Measurements from ENCODE around the gene NUP50.

The NUP50 gene

GRCh38 chr22:45163451-45164269 lies at the start of gene NUP50:
Gene NUP50 (plus strand): TSS chr22:45163925. CDS start chr22:45168178, 4,253 bp downstream.
- peak; percentile 96 for DNase-seq

DNA sequence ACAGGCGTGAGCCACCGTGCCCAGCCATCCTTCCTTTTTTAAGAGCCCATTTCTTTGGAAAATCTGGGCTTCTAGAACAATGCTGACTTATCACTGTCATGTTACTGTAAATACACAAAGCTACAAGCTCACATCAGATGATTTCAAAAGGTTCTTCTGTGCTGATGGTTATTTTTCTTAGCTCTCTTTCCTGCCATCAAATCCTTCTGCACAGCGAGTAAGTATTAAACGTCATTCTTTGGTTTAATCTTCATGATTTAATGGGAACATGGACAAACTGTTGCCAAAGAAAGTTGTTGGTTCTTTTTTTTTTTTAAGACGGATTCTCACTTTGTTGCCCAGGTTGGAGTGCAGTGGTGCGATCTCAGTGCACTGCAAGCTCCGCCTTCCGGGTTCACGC lies 43.3 kb upstream of the NUP50 start:
- no peak for DNase-seq

- DNase-seq: no peak
Observed at GRCh38 chr22:45120931-45121330, 42.8 kb upstream of the NUP50 start.

DNA sequence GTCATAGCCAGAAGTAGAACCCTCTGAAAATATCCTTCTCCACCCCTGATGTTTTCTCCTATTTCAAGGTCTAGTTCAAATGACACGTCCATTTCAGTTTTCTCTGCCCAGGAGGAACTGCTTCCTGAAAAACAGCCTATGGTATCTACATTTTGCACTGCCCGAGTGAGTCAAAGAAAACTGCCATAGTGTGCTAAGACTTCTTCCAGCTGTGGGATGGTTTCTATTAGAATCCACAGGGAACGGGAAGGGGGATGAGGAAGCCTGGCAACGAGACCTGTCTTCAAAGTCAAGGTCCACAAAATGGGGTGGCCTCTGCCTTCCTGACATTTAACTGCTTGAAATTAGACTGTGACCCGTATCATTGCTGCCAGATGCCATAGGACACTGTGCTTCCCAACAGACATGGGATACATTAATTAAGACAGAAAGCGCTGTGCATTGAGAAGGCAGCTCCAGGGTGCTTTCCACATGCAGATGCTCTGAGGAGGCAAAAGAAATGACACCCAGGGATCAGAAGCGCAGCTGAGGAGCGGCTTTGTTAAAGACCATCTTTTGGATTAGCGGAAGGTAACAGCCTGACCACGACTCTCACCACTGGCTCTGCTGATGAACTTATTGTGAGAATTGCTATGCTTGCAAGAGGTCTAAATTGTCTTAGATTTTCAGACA lies 39.4 kb upstream of the NUP50 start:
- DNase-seq: no peak

GRCh38 chr22:45125188-45125587 lies 38.5 kb upstream of the NUP50 start:
- no peak for DNase-seq

DNA sequence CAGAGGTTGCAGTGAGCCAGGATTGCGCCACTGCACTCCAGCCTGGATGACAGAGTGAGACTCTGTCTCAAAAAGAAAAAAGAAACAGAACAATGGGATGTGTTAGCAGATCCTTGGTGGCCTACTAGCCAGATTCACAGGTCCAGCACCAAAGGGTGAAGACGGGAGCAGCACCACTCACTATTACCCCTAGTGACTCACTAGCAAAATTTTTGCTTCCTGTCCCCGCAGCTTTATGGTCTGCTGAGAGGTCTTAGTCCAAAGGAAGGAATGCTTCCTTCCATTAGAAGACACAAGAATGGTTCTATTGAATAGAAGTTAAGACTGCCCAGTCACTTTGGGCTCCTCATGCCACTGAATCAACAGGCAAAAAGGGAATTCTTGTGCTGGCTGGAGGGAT lies 35.9 kb upstream of the NUP50 start:
- no peak for DNase-seq

DNA sequence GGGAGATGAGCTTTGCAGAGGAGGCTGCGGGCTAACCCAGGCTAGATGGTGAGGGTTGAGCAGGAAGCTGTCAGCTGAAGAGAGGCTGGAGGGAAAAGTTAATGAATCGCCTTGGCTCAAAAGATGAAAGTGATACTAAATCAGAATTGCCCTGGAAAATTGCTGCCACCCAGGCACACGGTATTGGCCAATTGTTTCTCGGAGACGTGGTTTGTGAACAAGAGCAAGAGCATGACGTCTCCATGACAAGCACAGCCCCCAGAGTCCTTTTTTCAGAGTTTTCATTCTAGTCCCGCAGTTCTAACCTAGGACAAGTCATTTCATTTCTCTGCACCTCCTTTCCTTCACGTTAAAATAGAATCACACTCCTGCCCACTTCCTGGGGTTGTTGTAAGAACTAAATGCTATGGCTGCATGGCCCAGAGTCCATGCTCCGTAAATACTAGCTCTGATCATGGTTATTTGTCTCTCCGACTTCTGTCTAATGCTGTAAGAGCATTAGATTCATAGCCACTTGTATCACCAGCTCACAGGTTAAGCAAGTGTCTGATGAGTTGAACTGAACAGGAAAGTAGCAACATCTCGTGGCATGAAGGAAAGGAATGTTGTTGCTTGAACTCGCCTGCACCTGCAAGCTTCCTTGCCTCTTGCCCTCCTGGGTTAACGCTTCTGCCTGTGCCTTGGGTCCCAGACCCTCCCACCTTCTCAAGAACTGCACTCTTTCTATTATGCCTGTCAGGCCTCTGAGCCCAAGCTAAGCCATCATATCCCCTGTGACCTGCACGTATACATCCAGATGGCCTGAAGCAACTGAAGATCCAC lies 33.8 kb upstream of the NUP50 start:
- DNase-seq: peak in 1 of 2 experiments; percentile 13

GRCh38 chr22:45130891-45131290 lies 32.8 kb upstream of the NUP50 start:
- no peak for DNase-seq

DNA sequence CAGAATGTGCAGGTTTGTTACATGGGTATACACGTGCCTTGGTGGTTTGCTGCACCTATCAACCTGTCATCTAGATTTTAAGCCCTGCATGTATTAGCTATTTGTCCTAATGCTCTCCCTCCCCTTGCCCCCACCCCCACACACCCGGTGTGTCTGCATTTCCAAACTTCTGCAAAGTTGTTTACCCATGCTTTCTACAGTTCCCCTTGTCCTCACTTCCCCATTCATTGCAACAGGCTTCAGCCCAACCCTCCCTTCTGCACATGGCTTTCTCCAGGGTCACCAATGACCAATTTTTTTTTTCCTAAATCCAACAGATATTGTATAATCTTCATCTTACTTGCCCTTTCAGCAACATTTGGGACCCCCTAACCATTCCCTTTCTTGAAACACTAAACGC lies 32.0 kb upstream of the NUP50 start:
- no peak for DNase-seq

DNA sequence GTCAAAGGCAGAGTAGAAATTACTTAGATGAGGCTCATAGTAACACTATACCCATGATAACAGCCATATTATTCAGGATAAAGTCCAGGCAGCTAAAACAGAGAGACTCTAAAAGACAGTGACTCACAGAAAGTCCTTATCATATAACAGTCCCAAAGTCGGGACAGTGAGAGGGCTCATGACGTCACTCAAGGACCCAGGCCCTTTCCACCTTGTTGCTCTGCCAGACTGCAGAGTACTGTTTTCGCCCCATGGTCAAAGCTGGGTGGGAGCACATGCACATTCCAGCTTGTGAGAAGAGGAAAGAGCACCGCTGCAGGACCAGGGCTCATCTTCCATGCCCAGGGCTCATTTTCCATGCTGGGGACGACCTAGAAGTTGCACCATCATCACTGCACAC lies 29.4 kb upstream of the NUP50 start:
- DNase-seq: no peak

GRCh38 chr22:45136594-45136993 lies 27.1 kb upstream of the NUP50 start:
- no peak for DNase-seq

DNA sequence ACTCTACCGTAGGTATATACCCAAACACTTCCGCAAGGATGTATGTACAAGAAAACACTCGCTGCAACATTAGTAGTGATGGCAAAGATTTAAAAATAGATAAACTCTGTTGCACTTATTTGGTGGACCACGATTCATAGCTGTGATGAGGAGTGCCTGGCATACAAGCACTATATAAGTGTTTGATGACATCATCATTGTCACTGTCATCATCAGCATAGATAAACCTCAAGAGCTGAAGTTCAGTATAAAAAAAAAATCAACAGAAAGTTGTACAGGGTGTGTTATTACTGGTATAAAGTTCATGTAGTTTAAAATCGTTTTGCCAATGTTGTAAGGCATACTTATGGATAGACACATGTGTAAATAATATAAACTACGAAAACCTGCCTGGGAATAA lies 24.0 kb upstream of the NUP50 start:
- no peak for DNase-seq

GRCh38 chr22:45142376-45142775 lies 21.3 kb upstream of the NUP50 start:
- DNase-seq: no peak

- DNase-seq: no peak
Observed at GRCh38 chr22:45144916-45145315, 18.8 kb upstream of the NUP50 start.

DNA sequence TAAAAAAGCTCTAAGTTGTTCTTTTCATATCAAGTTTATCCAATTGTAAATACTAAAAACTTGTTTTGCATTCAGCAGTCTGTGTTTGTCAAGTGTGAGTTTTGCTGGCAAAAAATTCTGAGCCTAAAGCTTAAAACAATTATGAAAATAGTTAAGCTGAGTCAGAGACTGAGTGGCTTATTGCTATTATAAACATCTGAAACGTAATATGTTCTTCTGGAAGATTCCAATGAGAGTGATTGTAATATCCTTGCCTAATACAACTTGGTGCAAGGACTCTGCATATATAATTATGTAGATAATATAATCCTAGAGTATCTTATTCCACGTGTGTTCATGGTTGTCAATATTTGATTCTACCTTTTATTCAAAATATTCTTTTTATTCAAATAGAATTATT lies 14.1 kb upstream of the NUP50 start:
- DNase-seq: no peak

DNA sequence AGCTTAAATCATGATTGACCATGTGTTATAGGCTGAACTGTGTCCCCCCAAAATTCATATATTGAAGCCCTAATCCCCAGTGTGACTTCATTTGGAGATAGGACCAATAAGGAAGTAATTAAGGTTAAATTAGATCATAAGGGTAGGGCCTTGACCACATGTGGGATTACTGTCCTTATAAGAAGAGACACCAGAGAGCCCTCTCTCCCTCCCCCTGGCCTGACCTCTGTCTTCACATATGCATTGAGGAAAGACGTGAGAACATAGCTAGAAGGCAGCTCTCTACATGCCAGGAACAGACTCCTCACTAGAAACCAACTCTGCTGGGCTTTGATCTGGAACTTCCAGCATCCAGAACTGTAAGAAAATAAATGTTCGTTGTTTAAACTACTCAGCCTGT lies 13.6 kb upstream of the NUP50 start:
- DNase-seq: no peak

DNA sequence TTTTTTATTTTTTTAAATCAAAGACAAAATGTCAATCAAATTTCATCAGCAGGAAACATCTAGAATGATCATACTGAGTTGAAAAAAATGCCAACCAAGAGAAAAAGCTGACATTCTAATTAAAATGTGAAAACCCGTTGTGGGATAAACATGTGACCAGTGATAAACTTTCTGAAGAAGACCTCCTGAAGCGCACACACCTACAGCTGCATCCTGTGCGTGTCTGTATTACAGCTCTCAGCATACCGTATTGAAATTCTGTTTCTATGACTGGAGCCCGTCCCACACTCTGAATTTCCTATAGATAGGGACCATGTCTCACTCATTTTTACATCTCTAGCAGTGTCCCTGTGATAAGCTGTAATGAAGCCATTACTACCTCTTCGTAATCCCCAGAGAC lies 12.2 kb upstream of the NUP50 start:
- no peak for DNase-seq

DNA sequence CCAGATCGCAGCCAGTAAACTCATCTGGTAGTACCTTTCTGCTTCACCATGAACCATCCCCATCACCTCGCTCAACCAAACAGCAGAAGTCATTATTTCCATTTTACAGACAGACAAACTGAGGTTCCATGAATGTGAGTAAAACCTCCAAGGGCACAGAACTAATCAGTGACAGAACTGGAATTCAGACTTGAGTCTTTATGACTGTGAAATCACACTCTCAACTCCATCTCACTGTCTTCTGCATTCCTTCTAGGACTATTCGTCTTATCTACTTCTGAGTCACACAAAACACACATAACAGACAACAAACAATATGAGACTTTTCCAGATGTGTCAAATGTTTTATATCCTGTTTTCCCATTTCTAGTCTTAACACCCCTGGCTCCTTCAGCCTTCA lies 9.3 kb upstream of the NUP50 start:
- no peak for DNase-seq

DNA sequence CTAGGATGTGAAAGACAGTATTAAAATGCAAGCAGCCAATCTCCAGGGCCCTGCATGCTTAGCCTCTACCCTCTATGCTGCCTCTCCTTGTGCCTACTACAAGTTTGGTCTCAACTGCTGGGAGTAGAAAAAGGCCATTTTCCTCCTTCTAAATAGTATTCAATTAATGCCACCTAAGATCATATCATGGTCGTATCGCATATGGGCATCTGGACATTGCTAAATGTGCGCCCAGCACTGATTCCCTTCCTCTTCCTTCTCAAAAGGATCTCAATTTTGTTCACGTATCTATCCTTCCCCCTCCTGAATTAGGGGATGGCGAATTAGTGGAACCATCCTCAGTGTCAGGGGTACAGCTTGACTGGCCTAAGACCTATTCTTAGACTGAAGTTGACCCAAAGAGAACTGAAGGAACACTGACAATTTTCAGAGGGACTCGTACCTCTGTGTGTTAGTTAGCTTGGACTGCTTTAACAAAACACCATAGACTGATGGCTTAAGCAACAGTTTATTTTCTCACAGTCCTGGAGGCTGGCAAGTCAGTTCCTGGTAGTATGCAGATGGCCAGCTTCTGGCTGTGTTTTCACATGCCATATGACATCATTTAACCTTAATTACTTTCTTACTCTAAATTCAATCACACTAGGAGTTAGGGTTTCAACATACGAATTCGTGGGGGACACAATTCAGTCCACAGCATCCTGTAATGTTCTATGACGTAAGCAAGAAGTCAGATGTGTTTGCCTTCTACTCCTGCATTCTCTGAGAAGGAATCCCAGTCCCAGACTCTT lies 8.5 kb upstream of the NUP50 start:
- no peak for DNase-seq

- no peak for DNase-seq
Observed at GRCh38 chr22:45157907-45158306, 5.8 kb upstream of the NUP50 start.

- no peak for DNase-seq
Observed at GRCh38 chr22:45159652-45160462, 3.9 kb upstream of the NUP50 start.

DNA sequence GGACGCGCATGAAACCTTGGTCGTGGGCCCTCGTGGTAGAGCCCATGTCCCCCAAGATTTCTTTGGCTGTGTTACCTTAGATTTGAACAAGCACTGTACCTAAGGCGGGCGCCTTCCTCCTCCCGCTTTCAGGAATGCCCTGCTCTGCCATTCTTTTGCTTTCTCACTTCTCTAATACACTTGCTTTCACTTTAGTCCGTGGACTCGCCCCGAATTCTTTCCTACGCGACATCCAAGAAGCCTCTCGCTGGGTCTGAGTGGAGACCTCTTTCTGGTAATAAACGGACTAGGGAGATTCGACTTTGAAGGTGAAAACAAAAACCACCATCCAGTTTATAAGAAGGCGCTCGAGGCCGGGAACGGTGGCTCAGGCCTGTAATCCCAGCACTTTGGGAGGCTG lies 1.2 kb upstream of the NUP50 start:
- DNase-seq: no peak
